ENCODE measurements around the gene POLR1G. TPM values are rescaled to one million over a fixed set of nuclear protein-coding genes. Genes with fewer than 3 reads are reported as not detected.

The POLR1G gene
- total and polyA plus RNA-seq, 5 donors, result 4.0 to 6.3 (median 4.2) TPM

- no peaks in the 10 kb centered on the region for H3K4me1 ChIP-seq (ENCODE audit: control insufficient read depth, insufficient read depth, low read length)
- H3K4me3 ChIP-seq (ENCODE audit: low read length), result no peak overlapping the region
- intact Hi-C loops (cut with DNase I), result no loop called here
- DNase-seq (no peak), ATAC-seq (no peak)
- no peaks in the 10 kb centered on the region for H3K9me3 ChIP-seq (ENCODE audit: control insufficient read depth, low read length)
- no peak overlapping the region for H3K27ac ChIP-seq (ENCODE audit: low read length)
- 85% methylated on average over 11 of the region's 11 CpGs for WGBS
- no peaks in the 10 kb centered on the region for H3K27me3 ChIP-seq (ENCODE audit: control insufficient read depth, insufficient read depth)
Observed at GRCh38 chr19:45368737-45369340, 37.6 kb upstream of the POLR1G start.

- intact Hi-C loops (cut with DNase I), result no loop called here
- ATAC-seq, result peak; percentile 98 to 99
Observed at GRCh38 chr19:45370410-45371204, 35.8 kb upstream of the POLR1G start, which contains the start of gene ERCC2. Gene ERCC2 (minus strand): TSS chr19:45370573. CDS start chr19:45370540, 33 bp downstream.

DNA sequence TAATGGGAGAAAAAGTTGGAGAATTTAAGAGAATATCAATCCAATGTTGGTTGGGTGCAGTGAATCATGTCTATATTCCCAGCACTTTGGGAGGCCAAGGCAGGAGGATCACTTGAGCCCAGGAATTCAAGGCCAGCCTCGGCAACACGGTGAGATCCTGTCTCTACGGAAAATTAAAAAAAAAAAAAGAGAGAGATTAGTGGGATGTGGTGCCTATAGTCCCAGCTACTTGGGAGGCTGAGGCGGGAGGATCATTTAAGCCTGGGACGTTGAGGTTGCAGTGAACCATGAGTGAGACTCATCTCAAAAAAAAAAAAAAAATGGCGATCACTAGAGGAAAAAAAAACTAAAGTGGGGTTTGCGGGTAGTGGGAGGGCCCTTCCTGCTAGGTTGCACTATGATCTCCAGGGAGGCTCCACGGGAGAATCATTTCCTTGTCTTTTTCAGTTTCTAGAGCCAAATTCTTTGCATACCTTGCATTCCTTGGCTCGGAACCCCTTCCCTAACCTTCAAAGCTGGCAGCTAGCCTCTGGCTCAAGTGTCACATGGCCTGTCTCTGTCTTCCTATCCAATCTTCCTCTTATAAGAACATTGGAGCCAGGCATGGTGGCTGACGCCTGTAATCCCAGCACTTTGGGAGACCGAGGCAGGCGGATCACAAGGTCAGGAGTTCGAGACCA is 30.3 kb upstream of the POLR1G start:
- 24% methylated on average over 13 of the region's 13 CpGs for WGBS
- intact Hi-C loops (cut with DNase I), result no loop called here
- Histone ChIP-seq H3K27ac (ENCODE audit: low read length) (no peak overlapping the region), H3K4me1 (ENCODE audit: control insufficient read depth, insufficient read depth, low read length) (no peaks in the 10 kb centered on the region), H3K27me3 (ENCODE audit: control insufficient read depth, insufficient read depth) (no peaks in the 10 kb centered on the region), H3K4me3 (ENCODE audit: low read length) (no peak overlapping the region), H3K9me3 (ENCODE audit: control insufficient read depth, low read length) (no peaks in the 10 kb centered on the region)
- DNase-seq (peak in 2 of 3 donors; percentile 44 to 70), ATAC-seq (peak; percentile 67 to 69)

More at GRCh38 chr19:45370410-45371204, 35.8 kb upstream of the POLR1G start, which contains the start of gene ERCC2:
- Histone ChIP-seq H3K9me3 (ENCODE audit: control insufficient read depth, low read length) (no peaks in the 10 kb centered on the region), H3K4me3 (ENCODE audit: low read length) (peak within 1 kb of the TSS; percentile 75), H3K4me1 (ENCODE audit: control insufficient read depth, insufficient read depth, low read length) (no peaks in the 10 kb centered on the region), H3K27ac (ENCODE audit: low read length) (peak within 1 kb of the TSS; percentile 82), H3K27me3 (ENCODE audit: control insufficient read depth, insufficient read depth) (no peaks in the 10 kb centered on the region)
- 4% methylated on average over 55 of the region's 55 CpGs for WGBS
- peak; percentile 99 for DNase-seq

GRCh38 chr19:45380107-45380506 is 26.3 kb upstream of the POLR1G start:
- intact Hi-C loops (cut with DNase I), result no loop called here
- Histone ChIP-seq H3K9me3 (ENCODE audit: control insufficient read depth, low read length) (no peaks in the 10 kb centered on the region), H3K27me3 (ENCODE audit: control insufficient read depth, insufficient read depth) (no peaks in the 10 kb centered on the region), H3K4me3 (ENCODE audit: low read length) (no peak overlapping the region), H3K27ac (ENCODE audit: low read length) (no peak overlapping the region), H3K4me1 (ENCODE audit: control insufficient read depth, insufficient read depth, low read length) (no peaks in the 10 kb centered on the region)
- WGBS, result 79% methylated on average over 1 of the region's 1 CpG
- ATAC-seq, result no peak
- DNase-seq, result no peak

DNA sequence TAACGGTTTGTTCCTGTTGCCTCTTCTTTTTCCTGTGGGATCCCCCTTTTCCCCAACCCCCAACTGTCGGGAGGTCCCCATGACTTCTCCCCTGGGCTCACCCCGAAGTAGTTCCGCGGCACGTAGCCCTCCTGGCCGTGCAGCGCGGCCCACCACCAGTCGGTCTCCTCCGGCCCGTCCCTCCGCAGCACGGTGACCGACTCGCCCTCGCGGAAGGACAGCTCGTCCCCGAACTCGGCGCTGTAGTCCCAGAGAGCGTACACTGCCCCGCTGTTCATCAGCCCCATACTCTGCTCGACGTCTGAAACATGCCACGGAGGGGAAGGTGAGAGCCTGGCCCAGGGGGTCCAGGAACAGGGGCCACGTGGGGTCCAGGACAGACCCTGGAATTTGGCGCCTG is 24.0 kb upstream of the POLR1G start:
- H3K27me3 ChIP-seq (ENCODE audit: control insufficient read depth, insufficient read depth), result no peaks in the 10 kb centered on the region

DNA sequence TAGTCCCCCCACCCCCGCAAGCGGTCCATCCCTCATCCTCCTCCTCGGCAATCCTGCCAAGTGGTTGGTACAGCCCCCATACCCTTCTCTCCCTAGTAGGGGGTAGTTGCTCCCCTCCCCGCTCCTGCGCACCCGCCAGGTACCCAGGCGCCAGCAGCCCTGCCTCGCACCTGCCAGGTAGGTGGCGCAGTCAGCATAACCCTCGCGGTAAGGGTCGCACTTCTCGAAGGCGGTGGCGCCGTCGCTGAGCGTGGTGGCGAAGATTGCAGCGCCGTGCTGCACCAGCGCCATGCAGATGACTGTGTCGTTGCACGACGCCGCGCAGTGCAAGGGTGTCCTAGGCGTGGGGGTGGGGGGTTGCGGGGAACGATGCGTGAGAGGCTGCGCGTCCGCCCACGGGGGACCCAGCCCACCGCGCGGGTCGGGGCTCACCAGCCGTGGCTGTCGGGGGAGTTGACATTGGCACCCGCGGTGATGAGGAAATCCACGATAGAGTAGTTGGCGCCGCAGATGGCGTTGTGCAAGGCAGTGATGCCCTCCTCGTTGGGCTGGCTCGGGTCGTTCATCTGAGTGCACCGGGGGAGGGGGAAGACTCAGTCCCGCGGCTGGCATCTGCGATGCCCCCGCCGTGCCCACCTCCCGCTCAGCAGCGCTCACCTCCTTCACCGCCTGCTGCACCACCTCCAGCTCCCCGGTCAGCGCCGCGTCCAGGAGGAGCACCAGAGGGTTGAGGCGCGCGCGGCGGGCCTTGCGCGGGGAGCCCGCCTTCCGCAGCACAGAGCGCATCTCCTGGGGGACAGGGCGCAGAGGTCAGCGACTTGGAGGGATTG is 20.8 kb upstream of the POLR1G start:
- DNase-seq (no peak), ATAC-seq (peak; percentile 59 to 60)
- H3K4me3 ChIP-seq (ENCODE audit: low read length), result no peak overlapping the region
- no peaks in the 10 kb centered on the region for H3K9me3 ChIP-seq (ENCODE audit: control insufficient read depth, low read length)
- H3K27me3 ChIP-seq (ENCODE audit: control insufficient read depth, insufficient read depth), result no peaks in the 10 kb centered on the region
- H3K27ac ChIP-seq (ENCODE audit: low read length), result no peak overlapping the region
- H3K4me1 ChIP-seq (ENCODE audit: control insufficient read depth, insufficient read depth, low read length), result no peaks in the 10 kb centered on the region
- WGBS, result 8% methylated on average over 75 of the region's 75 CpGs
- intact Hi-C loops (cut with DNase I), result no loop called here

More for the DNA sequence above, 24.0 kb upstream of the POLR1G start:
- no peak for DNase-seq
- Histone ChIP-seq H3K4me3 (ENCODE audit: low read length) (no peak overlapping the region), H3K9me3 (ENCODE audit: control insufficient read depth, low read length) (no peaks in the 10 kb centered on the region), H3K4me1 (ENCODE audit: control insufficient read depth, insufficient read depth, low read length) (no peaks in the 10 kb centered on the region), H3K27ac (ENCODE audit: low read length) (no peak overlapping the region)
- peak in 1 of 2 donors; percentile 16 for ATAC-seq
- WGBS, result 85% methylated on average over 29 of the region's 29 CpGs
- intact Hi-C loops (cut with DNase I), result no loop called here

GRCh38 chr19:45391346-45391745 is 15.1 kb upstream of the POLR1G start:
- DNase-seq (no peak), ATAC-seq (no peak)
- H3K4me3 ChIP-seq (ENCODE audit: low read length), result no peak overlapping the region
- intact Hi-C loops (cut with DNase I), result no loop called here
- H3K4me1 ChIP-seq (ENCODE audit: control insufficient read depth, insufficient read depth, low read length), result no peaks in the 10 kb centered on the region
- no peaks in the 10 kb centered on the region for H3K27me3 ChIP-seq (ENCODE audit: control insufficient read depth, insufficient read depth)
- no peak overlapping the region for H3K27ac ChIP-seq (ENCODE audit: low read length)
- H3K9me3 ChIP-seq (ENCODE audit: control insufficient read depth, low read length), result no peaks in the 10 kb centered on the region
- 77% methylated on average over 3 of the region's 3 CpGs for WGBS

GRCh38 chr19:45391871-45392665 is 14.4 kb upstream of the POLR1G start:
- 92% methylated on average over 21 of the region's 21 CpGs for WGBS
- intact Hi-C loops (cut with DNase I), result no loop called here
- Histone ChIP-seq H3K27ac (ENCODE audit: low read length) (no peak overlapping the region), H3K4me1 (ENCODE audit: control insufficient read depth, insufficient read depth, low read length) (no peaks in the 10 kb centered on the region), H3K27me3 (ENCODE audit: control insufficient read depth, insufficient read depth) (no peaks in the 10 kb centered on the region), H3K4me3 (ENCODE audit: low read length) (no peak overlapping the region), H3K9me3 (ENCODE audit: control insufficient read depth, low read length) (no peaks in the 10 kb centered on the region)
- ATAC-seq (peak; percentile 9 to 17), DNase-seq (no peak)

DNA sequence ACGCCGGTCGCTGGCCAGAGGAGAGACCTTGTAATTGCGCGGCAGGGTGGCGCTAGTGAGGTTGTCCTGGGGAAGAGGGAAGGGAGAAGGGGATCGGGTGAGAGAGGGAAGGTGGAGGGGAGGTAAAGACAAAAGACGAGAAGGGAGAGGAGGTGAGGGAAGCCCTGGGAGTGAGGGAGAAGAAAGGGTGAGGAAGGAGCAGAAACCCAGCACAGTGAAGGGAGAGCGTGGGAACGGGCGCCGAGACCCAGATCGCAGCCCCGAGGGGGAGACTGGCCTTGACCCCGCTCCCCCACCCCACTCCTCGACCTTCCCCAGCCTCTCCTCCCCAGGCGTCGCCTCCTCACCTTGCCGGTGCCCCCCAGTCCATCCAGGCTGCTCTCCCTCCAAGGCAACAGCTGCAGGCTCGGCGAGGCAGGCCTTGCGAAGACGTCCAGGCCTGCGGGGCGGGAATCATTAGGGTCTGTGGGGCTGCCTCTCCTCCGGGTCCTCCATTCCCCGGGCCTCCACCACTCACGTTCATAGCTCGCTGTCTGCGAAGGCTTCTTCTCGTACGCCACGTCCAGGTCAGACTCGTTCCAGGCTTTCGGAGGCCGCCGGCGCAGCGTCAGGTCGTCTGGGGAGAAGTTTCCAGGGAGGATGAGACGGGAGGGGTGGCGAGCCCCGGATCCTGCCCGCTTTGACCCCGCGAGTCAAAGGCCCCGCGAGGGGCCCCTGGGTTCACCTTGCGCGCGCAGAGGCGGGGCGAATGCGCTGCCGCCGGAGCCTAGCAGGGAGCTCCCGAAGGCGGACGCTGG is 10.4 kb upstream of the POLR1G start:
- H3K4me1 ChIP-seq (ENCODE audit: control insufficient read depth, insufficient read depth, low read length), result no peaks in the 10 kb centered on the region
- H3K4me3 ChIP-seq (ENCODE audit: low read length), result no peak overlapping the region
- no peaks in the 10 kb centered on the region for H3K9me3 ChIP-seq (ENCODE audit: control insufficient read depth, low read length)
- ATAC-seq, result no peak
- intact Hi-C loops (cut with DNase I), result no loop called here
- H3K27ac ChIP-seq (ENCODE audit: low read length), result no peak overlapping the region
- H3K27me3 ChIP-seq (ENCODE audit: control insufficient read depth, insufficient read depth), result no peaks in the 10 kb centered on the region
- no peak for DNase-seq
- 72% methylated on average over 59 of the region's 59 CpGs for WGBS
